ENCODE data around the gene ADCY6.

DNA sequence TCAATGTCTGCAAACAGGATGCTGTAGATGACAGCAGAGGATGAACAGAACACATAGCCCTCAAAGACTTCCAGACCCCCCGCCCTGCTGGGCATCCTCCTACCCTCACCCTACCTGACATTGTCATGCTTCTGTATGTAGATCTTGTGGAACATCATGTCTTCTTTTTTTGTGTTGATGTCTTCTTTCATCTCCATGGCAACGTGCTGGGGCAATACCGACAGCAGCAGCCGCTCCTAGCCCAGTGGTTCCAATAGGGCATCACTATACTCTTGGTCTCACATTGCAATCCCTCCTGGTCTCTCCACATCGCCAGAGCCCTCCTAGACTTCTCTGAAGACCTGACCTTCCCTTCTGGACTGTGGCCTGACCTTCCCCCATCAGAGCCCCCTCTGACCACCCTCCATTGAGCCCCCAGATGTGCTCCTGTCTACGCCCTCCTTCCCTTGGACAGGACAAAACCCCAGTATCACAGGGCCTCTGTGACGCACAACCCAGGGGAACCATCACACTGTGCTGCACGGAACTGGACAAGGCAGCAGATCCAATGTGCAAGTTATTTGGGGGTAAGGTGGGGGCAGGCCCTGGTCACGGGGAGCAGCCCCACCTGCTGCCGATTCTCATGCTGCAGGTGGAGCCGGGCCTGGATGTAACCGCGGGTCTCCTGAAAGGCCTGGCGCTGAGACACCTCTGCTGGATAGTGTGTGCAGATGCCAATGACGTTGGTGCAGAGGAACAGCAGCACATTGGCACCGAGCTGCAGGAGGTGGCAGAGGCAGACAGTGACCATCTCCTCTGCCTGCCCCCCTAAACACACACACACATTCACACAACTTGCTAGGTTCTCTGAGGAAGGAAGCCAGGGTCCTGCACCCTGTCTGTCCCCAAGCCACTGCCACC, 11.1 kb downstream of the ADCY6 start:
- TF ChIP-seq, protein P1, sequence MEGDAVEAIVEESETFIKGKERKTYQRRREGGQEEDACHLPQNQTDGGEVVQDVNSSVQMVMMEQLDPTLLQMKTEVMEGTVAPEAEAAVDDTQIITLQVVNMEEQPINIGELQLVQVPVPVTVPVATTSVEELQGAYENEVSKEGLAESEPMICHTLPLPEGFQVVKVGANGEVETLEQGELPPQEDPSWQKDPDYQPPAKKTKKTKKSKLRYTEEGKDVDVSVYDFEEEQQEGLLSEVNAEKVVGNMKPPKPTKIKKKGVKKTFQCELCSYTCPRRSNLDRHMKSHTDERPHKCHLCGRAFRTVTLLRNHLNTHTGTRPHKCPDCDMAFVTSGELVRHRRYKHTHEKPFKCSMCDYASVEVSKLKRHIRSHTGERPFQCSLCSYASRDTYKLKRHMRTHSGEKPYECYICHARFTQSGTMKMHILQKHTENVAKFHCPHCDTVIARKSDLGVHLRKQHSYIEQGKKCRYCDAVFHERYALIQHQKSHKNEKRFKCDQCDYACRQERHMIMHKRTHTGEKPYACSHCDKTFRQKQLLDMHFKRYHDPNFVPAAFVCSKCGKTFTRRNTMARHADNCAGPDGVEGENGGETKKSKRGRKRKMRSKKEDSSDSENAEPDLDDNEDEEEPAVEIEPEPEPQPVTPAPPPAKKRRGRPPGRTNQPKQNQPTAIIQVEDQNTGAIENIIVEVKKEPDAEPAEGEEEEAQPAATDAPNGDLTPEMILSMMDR (conservative IDR thresholded peaks at IDR 0.05): no peak
- no peak for TF ChIP-seq EZH2 (IDR thresholded peaks at IDR 0.05; ENCODE audit: low read depth)
